ENCODE measurements around the gene LINGO3. TPM values are rescaled to one million over a fixed set of nuclear protein-coding genes. Genes with fewer than 3 reads are reported as not detected.
A peak's percentile ranks its signal among the peaks of the same experiment; 100 is the strongest.

The LINGO3 gene
- polyA plus RNA-seq, 3 donors = 0.11 TPM; not detected in 2

- DNase-seq (ENCODE audit: extremely low read depth in 1 of 11, low read depth in 9 of 11, low spot score in 4 of 11) = no peak
These were observed 33.3 kb upstream of the LINGO3 start for GRCh38 chr19:2341244-2341751.

GRCh38 chr19:2340496-2341243 is 32.7 kb upstream of the LINGO3 start:
- DNase-seq (ENCODE audit: extremely low read depth in 1 of 11, low read depth in 9 of 11, low spot score in 4 of 11) = no peak

- no peak for DNase-seq (ENCODE audit: extremely low read depth in 1 of 11, low read depth in 9 of 11, low spot score in 4 of 11)
These were observed 31.8 kb upstream of the LINGO3 start for GRCh38 chr19:2339644-2340310.

GRCh38 chr19:2338751-2339643 is 31.0 kb upstream of the LINGO3 start:
- no peak for DNase-seq (ENCODE audit: extremely low read depth in 1 of 11, low read depth in 9 of 11, low spot score in 4 of 11)

GRCh38 chr19:2338055-2338615 is 30.2 kb upstream of the LINGO3 start:
- no peak for DNase-seq (ENCODE audit: extremely low read depth in 1 of 11, low read depth in 9 of 11, low spot score in 4 of 11)

GRCh38 chr19:2337329-2337707 is 29.4 kb upstream of the LINGO3 start:
- peak in 10 of 11 donors; percentile 48 to 85 (median 72) for DNase-seq (ENCODE audit: extremely low read depth in 1 of 11, low read depth in 9 of 11, low spot score in 4 of 11)

- DNase-seq (ENCODE audit: extremely low read depth in 1 of 11, low read depth in 9 of 11, low spot score in 4 of 11) = no peak
These were observed 28.8 kb upstream of the LINGO3 start for GRCh38 chr19:2336528-2337328.

GRCh38 chr19:2335848-2336247 is 27.9 kb upstream of the LINGO3 start:
- DNase-seq (ENCODE audit: extremely low read depth in 1 of 11, low read depth in 9 of 11, low spot score in 4 of 11) = no peak

- DNase-seq (ENCODE audit: extremely low read depth in 1 of 11, low read depth in 9 of 11, low spot score in 4 of 11) = no peak
These were observed 27.3 kb upstream of the LINGO3 start for GRCh38 chr19:2334986-2335846.

GRCh38 chr19:2334426-2334825 is 26.5 kb upstream of the LINGO3 start:
- DNase-seq (ENCODE audit: extremely low read depth in 1 of 11, low read depth in 9 of 11, low spot score in 4 of 11) = no peak

- no peak for DNase-seq (ENCODE audit: extremely low read depth in 1 of 11, low read depth in 9 of 11, low spot score in 4 of 11)
These were observed 25.9 kb upstream of the LINGO3 start for GRCh38 chr19:2333807-2334211.

- DNase-seq (ENCODE audit: extremely low read depth in 1 of 11, low read depth in 9 of 11, low spot score in 4 of 11) = no peak
These were observed 25.3 kb upstream of the LINGO3 start for GRCh38 chr19:2333027-2333806.

GRCh38 chr19:2332341-2333026 is 24.5 kb upstream of the LINGO3 start:
- no peak for DNase-seq (ENCODE audit: extremely low read depth in 1 of 11, low read depth in 9 of 11, low spot score in 4 of 11)

- no peak for DNase-seq (ENCODE audit: extremely low read depth in 1 of 11, low read depth in 9 of 11, low spot score in 4 of 11)
These were observed 23.8 kb upstream of the LINGO3 start for GRCh38 chr19:2331601-2332246.

GRCh38 chr19:2330632-2331284 is 22.8 kb upstream of the LINGO3 start:
- DNase-seq (ENCODE audit: extremely low read depth in 1 of 11, low read depth in 9 of 11, low spot score in 4 of 11) = no peak

Data from renal cortex interstitium (tissue), 11 donors.